Measurements from ENCODE around the gene MARVELD1. TPM values are rescaled to one million over a fixed set of nuclear protein-coding genes. Genes with fewer than 3 reads are reported as not detected.

Gene MARVELD1
- total and polyA plus RNA-seq, 2 of the 4 experiments (the other 2 are of a cell fraction), result 12.0 to 68.1 TPM

DNA sequence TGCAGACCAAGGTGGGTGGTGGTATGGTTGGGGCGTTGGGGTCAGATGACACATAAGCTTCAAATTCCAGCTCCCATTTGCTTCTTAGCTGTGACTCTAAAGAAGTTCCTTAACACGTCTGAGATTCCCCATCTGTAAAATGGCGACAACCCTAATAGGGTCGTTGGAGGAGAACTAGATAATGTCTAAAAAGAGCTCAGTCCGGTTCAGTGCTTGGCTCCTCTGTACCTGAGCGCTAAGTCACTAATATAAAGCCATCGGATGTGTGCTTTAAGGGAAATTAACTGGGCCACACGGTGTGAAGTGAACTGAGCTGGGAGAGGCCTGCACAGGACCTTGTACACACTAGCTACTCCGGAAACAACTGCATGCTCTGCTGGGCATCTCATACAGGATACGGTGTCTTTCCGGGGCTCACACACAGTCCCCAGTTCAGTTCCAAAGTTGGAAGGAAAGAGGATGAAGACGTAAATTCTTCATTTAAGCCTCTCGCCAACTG is 22.9 kb downstream of the MARVELD1 start (continued):
- no peak for TF ChIP-seq RAD21 (IDR thresholded peaks at IDR 0.05; ENCODE audit: low read length)

DNA sequence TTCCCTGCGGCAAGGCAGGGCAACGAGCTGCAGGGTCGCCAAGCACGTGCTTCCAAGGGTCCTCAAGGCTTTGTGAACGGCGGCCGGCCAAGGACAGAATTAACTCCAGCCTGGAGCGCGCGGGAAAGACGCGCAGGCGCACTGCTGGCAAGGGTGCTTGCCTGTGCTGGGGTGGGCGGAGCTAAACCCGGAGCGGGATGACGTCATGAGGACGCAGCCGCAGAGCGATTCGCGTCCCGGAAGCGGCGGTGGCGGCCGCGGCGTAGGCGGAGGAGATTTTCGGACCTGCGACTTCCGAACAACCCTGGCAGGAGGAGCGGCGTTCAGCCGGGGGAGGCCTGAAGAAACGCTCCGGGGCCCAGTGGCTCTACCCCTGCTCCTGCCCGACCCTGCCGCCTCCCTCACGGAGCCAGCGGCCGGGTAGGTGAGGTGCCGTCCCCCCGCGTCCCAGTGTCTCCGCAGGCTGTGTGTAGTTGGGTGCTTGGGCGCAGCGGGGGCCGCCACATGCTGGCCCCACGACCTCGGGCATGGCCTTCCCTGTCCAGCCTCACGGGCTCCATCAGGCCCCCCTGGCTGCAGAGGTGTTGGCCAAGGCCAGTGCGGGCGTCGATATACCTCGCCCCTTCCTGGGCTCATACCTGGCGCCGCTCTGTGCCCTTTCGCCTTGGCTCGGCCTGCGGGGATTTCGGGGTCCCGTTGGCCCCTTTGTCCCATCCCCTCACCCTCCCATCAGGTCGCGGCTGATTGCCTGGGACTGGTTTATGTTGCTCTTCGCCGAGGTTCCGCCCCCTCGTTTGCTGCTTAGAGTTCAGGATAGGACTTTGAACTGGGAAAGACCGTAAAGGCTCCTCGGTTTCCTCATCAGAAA is 23.6 kb downstream of the MARVELD1 start, which contains the start of gene ZFYVE27:
Gene ZFYVE27 (plus strand): TSS at position 227 of the 868 bp plus-strand sequence. CDS start 1,350 bp downstream, outside the sequence.
- CTCF ChIA-PET, result interaction anchor here (0.9 to 1.0 kb wide), 3 partner anchors 10 to 33 kb away, joined by 3 to 4 read pairs (median 3); no protein-coding TSS in a partner anchor
- Histone ChIP-seq H2AFZ (replicated peaks; ENCODE audit: low read length, poor library complexity) (peak within 1 kb of the TSS; percentile 99), H4K8ac (ENCODE audit: low read depth in 2 of 2, low read length in 2 of 2) (peak within 1 kb of the TSS; percentile 92 to 100), H3K9me1 (ENCODE audit: insufficient read depth, low read length) (peaks cover 14% of the 10 kb centered on the region), H2BK120ac (ENCODE audit: low read depth, low read length) (peak within 1 kb of the TSS; percentile 79; the same call in 1 of the 2 replicates), H4K20me1 (ENCODE audit: insufficient read depth, low read length) (peaks cover 20% of the 10 kb centered on the region; the same call in 1 of the 2 replicates), H3K27me3 (ENCODE audit: control insufficient read depth, insufficient read depth, low read length) (no peaks in the 10 kb centered on the region), H3K4me1 (ENCODE audit: control insufficient read depth, insufficient read depth, low read length) (peaks cover 9% of the 10 kb centered on the region), H3K18ac (ENCODE audit: low read depth, low read length) (peak within 1 kb of the TSS; percentile 53), H3K4me3 (ENCODE audit: insufficient read depth, low read depth, low read length) (peak within 1 kb of the TSS; percentile 90), H4K91ac (ENCODE audit: insufficient read depth, low read depth, low read length) (peak within 1 kb of the TSS; percentile 80), H2BK15ac (ENCODE audit: low read depth, low read length) (peak within 1 kb of the TSS; percentile 52; the same call in 2 of the 3 replicates), H2AK5ac (ENCODE audit: low read depth, low read length) (peak within 1 kb of the TSS; percentile 77), H3K23ac (ENCODE audit: low read depth, low read length) (peak within 1 kb of the TSS; percentile 98), H2BK5ac (ENCODE audit: low read depth, low read length, poor library complexity, severe bottlenecking) (peak within 1 kb of the TSS; percentile 69), H2AK9ac (replicated peaks; ENCODE audit: low read depth, low read length, poor library complexity) (peak within 1 kb of the TSS; percentile 97), H3K4me2 (ENCODE audit: low read depth, low read length) (peak within 1 kb of the TSS; percentile 96), H3K36me3 (ENCODE audit: control insufficient read depth, insufficient read depth, low read length) (peaks cover 10% of the 10 kb centered on the region), H4K5ac (ENCODE audit: low read depth, low read length) (peak within 1 kb of the TSS; percentile 98), H3K9me3 (ENCODE audit: control insufficient read depth, insufficient read depth, low read length) (no peaks in the 10 kb centered on the region), H3K27ac (ENCODE audit: insufficient read depth, low read length) (peak within 1 kb of the TSS; percentile 85), H3K4ac (ENCODE audit: low read depth, low read length) (peak within 1 kb of the TSS; percentile 92), H3K9ac (ENCODE audit: low read depth, low read length) (peak within 1 kb of the TSS; percentile 81), H3K56ac (ENCODE audit: extremely low read depth, insufficient read depth, low read length) (peak within 1 kb of the TSS; percentile 39), H2BK20ac (ENCODE audit: low read depth, low read length) (peak within 1 kb of the TSS; percentile 42; the same call in 1 of the 2 replicates), H3K79me1 (ENCODE audit: low read depth in 1 of 2, low read length in 2 of 2) (peaks cover 17 to 40% of the 10 kb centered on the region in 2 experiments), H3K14ac (replicated peaks; ENCODE audit: low read depth, low read length) (peak within 1 kb of the TSS; percentile 94)
- DNase-seq (peak; percentile 94), ATAC-seq (ENCODE audit: low read depth) (peak; percentile 94)
- BruUV-seq (replicated peaks), result no TSS peak
- in situ Hi-C loops (cut with MboI; ENCODE audit: low sequenced_read_pairs) (loop anchor here (10.0 kb wide), 1 partner anchor 162 kb away; the partner anchor contains the start of gene ANKRD2), intact Hi-C loops (cut with micrococcal nuclease) (no loop called here), dilution Hi-C loops (cut with HindIII; ENCODE audit: low sequenced_read_pairs, unreplicated experiment) (no loop called here)
- 0% methylated on average over 25 of the region's 72 CpGs; no CpG with 5 or more reads in 1 of the 2 experiments for WGBS, 2 experiments (ENCODE audit: extremely low coverage in 2 of 2, insufficient read length in 1 of 2)
- POLR2A ChIA-PET (ENCODE audit: unreplicated experiment), result interaction anchor here (0.6 kb wide), 1 partner anchor 49 kb away, joined by 4 read pairs; no protein-coding TSS in a partner anchor
- TF ChIP-seq MXI1 (IDR thresholded peaks at IDR 0.05; ENCODE audit: borderline replicate concordance, low read depth, low read length) (peak; percentile 22; the same call in 1 of the 2 replicates), RAD21 (IDR thresholded peaks at IDR 0.05; ENCODE audit: low read length) (no peak), RFX5 (IDR thresholded peaks at IDR 0.05; ENCODE audit: low read depth, low read length) (no peak), NFE2L2 (IDR thresholded peaks at IDR 0.05; ENCODE audit: low read depth, low read length) (no peak), FOS (IDR thresholded peaks at IDR 0.05; ENCODE audit: low read depth, low read length) (no peak), RCOR1 (IDR thresholded peaks at IDR 0.05; ENCODE audit: insufficient replicate concordance, low read length) (no peak), POLR2A (IDR thresholded peaks at IDR 0.05; ENCODE audit: low read depth, low read length) (peak; percentile 91), MAZ (IDR thresholded peaks at IDR 0.05; ENCODE audit: borderline replicate concordance, low read depth, low read length) (no peak; the same call in 1 of the 2 replicates), BHLHE40 (IDR thresholded peaks at IDR 0.05; ENCODE audit: low read depth, low read length) (peak; percentile 52), CEBPB (IDR thresholded peaks at IDR 0.05; ENCODE audit: low read depth, low read length) (no peak)
- TF ChIP-seq, protein P1, sequence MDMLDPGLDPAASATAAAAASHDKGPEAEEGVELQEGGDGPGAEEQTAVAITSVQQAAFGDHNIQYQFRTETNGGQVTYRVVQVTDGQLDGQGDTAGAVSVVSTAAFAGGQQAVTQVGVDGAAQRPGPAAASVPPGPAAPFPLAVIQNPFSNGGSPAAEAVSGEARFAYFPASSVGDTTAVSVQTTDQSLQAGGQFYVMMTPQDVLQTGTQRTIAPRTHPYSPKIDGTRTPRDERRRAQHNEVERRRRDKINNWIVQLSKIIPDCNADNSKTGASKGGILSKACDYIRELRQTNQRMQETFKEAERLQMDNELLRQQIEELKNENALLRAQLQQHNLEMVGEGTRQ (IDR thresholded peaks at IDR 0.05; ENCODE audit: low read depth, low read length), result peak; percentile 32; the same call in 1 of the 2 replicates
- TF ChIP-seq, protein P2, sequence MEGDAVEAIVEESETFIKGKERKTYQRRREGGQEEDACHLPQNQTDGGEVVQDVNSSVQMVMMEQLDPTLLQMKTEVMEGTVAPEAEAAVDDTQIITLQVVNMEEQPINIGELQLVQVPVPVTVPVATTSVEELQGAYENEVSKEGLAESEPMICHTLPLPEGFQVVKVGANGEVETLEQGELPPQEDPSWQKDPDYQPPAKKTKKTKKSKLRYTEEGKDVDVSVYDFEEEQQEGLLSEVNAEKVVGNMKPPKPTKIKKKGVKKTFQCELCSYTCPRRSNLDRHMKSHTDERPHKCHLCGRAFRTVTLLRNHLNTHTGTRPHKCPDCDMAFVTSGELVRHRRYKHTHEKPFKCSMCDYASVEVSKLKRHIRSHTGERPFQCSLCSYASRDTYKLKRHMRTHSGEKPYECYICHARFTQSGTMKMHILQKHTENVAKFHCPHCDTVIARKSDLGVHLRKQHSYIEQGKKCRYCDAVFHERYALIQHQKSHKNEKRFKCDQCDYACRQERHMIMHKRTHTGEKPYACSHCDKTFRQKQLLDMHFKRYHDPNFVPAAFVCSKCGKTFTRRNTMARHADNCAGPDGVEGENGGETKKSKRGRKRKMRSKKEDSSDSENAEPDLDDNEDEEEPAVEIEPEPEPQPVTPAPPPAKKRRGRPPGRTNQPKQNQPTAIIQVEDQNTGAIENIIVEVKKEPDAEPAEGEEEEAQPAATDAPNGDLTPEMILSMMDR (conservative IDR thresholded peaks at IDR 0.05; ENCODE audit: low read depth, low read length), result no peak

Measured in IMR-90 (cell line).